Measurements from ENCODE around the gene LUC7L2. TPM values are rescaled to one million over a fixed set of nuclear protein-coding genes. Genes with fewer than 3 reads are reported as not detected.

LUC7L2 gene
- total and polyA plus RNA-seq, 9 of the 15 experiments (the other 6 are each of a cell fraction or from before 2014, with no cell fraction given): 56.1 to 207 (median 141) TPM

DNA sequence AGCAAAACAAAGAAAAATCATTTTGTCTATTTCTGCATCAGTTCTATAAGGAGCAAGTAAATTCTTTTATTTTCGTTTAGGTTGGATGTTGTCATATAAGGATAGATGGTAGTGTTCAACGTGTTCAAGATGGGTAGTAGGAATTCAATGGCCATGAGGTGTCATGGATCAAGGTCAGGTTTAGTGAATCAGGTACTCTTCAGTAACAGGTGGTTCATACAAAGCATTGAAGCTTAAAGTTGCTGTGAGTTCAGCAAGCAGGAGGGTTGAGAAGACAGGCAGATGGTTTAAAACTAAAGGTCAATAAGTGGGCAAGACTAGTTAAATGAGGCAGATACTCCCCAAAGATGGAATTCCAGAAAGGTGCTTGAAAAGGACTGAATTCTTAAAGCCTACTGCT lies 5.6 kb downstream of the LUC7L2 start:
- intact Hi-C loops (cut with micrococcal nuclease) (no loop called here), in situ Hi-C loops (cut with MboI) (loop anchor here (25.0 kb wide), 1 partner anchor 1403 kb away; no protein-coding TSS in a partner anchor)
- 60% methylated on average over 2 of the region's 2 CpGs for WGBS (ENCODE audit: insufficient coverage, low coverage, missing lambda C conversion rate)
- H4K20me1 ChIP-seq (replicated peaks; ENCODE audit: control insufficient read depth, insufficient read depth, low read length): peaks cover 31% of the 10 kb centered on the region
- no peak overlapping the region for H3K9ac ChIP-seq (ENCODE audit: insufficient read depth in 1 of 2, low read depth in 2 of 2, low read length in 2 of 2)
- H3K27me3 ChIP-seq (ENCODE audit: control insufficient read depth in 2 of 2, insufficient read depth in 2 of 2, low read length in 2 of 2): no peaks in the 10 kb centered on the region
- BruUV-seq (replicated peaks): no TSS peak
- FAIRE-seq: no peak
- no peak overlapping the region for H3K4me2 ChIP-seq (ENCODE audit: insufficient read depth, low read length)
- no peaks in the 10 kb centered on the region for H3K9me1 ChIP-seq (ENCODE audit: control insufficient read depth, insufficient read depth, low read length)
- no peak overlapping the region for H3K4me3 ChIP-seq
- ChIA-PET CTCF (ENCODE audit: low intra/inter-chr PET ratio) (no interaction called here), POLR2A (interaction anchor here (0.8 to 1.4 kb wide), 4 partner anchors 12 to 27 kb away, joined by 3 to 5 read pairs (median 4); no protein-coding TSS in a partner anchor)
- H3K4me1 ChIP-seq (replicated peaks in 1 of 2; ENCODE audit: control insufficient read depth in 2 of 2, insufficient read depth in 2 of 2, low read length in 2 of 2): peaks cover 7 to 23% of the 10 kb centered on the region in 2 experiments
- no peak for DNase-seq (ENCODE audit: extremely low read depth in 1 of 4, low spot score in 3 of 4)
- H3K27ac ChIP-seq (ENCODE audit: extremely low read depth, low read depth, low read length): no peak overlapping the region
- TF ChIP-seq CAMTA2 (CRISPR knock-in tag; conservative IDR thresholded peaks at IDR 0.05) (no peak), WHSC1 (IDR thresholded peaks at IDR 0.05; ENCODE audit: low read length) (peak; percentile 57), ZNF197 (CRISPR knock-in tag; IDR thresholded peaks at IDR 0.05; ENCODE audit: low read depth) (no peak), SUPT5H (IDR thresholded peaks at IDR 0.05) (0 out of 2 replicates have a peak, but pooled peaks have one; percentile 28)
- ATAC-seq: no peak
- peaks cover 100% of the 10 kb centered on the region for H3K79me2 ChIP-seq (ENCODE audit: control insufficient read depth, insufficient read depth, low read length)
- no peaks in the 10 kb centered on the region for H3K9me3 ChIP-seq (replicated peaks; ENCODE audit: control insufficient read depth, insufficient read depth, low read depth, low read length)
- H3K36me3 ChIP-seq (ENCODE audit: control insufficient read depth, insufficient read depth, low read length): peaks cover 70% of the 10 kb centered on the region
- no peak overlapping the region for H2AFZ ChIP-seq (ENCODE audit: low read depth, low read length)

- Histone ChIP-seq H3K9me1 (ENCODE audit: control insufficient read depth, insufficient read depth, low read length) (peaks cover 4% of the 10 kb centered on the region), H3K4me1 (replicated peaks in 1 of 2; ENCODE audit: control insufficient read depth in 2 of 2, insufficient read depth in 2 of 2, low read length in 2 of 2) (peaks cover 7 to 28% of the 10 kb centered on the region in 2 experiments), H4K20me1 (replicated peaks; ENCODE audit: control insufficient read depth, insufficient read depth, low read length) (peaks cover 34% of the 10 kb centered on the region), H3K79me2 (ENCODE audit: control insufficient read depth, insufficient read depth, low read length) (peaks cover 100% of the 10 kb centered on the region), H3K4me2 (ENCODE audit: insufficient read depth, low read length) (no peak overlapping the region), H3K27me3 (ENCODE audit: control insufficient read depth in 2 of 2, insufficient read depth in 2 of 2, low read length in 2 of 2) (no peaks in the 10 kb centered on the region), H3K4me3 (no peak overlapping the region), H3K9me3 (replicated peaks; ENCODE audit: control insufficient read depth, insufficient read depth, low read depth, low read length) (no peaks in the 10 kb centered on the region), H3K27ac (ENCODE audit: extremely low read depth, low read depth, low read length) (no peak overlapping the region), H2AFZ (ENCODE audit: low read depth, low read length) (no peak overlapping the region), H3K9ac (ENCODE audit: insufficient read depth in 1 of 2, low read depth in 2 of 2, low read length in 2 of 2) (no peak overlapping the region), H3K36me3 (ENCODE audit: control insufficient read depth, insufficient read depth, low read length) (peaks cover 81% of the 10 kb centered on the region)
- WGBS (ENCODE audit: insufficient coverage, low coverage, missing lambda C conversion rate): 90% methylated on average over 6 of the region's 6 CpGs
- ChIA-PET POLR2A (interaction anchor here (1.0 to 1.4 kb wide), 4 partner anchors 8 to 56 kb away, joined by 3 to 5 read pairs (median 4); no protein-coding TSS in a partner anchor), CTCF (ENCODE audit: low intra/inter-chr PET ratio) (no interaction called here)
- DNase-seq (ENCODE audit: extremely low read depth in 1 of 4, low spot score in 3 of 4) (no peak), ATAC-seq (no peak), FAIRE-seq (no peak)
- intact Hi-C loops (cut with micrococcal nuclease) (no loop called here), in situ Hi-C loops (cut with MboI) (loop anchor here (25.0 kb wide), 1 partner anchor 1404 kb away; no protein-coding TSS in a partner anchor)
- no TSS peak for BruUV-seq (replicated peaks)
- no peak for TF ChIP-seq CEBPB (tag; IDR thresholded peaks at IDR 0.05)
- peak; percentile 91 for TF ChIP-seq ZBTB40 (IDR thresholded peaks at IDR 0.05)
- peak; percentile 82 for TF ChIP-seq ZBTB40 (CRISPR knock-in tag; IDR thresholded peaks at IDR 0.05)
Observed at GRCh38 chr7:139366400-139366799, 6.7 kb downstream of the LUC7L2 start.
